DOHH2 (cell line): ENCODE results near the gene TCEAL8.

Source experiments
- H3F3A ChIP-seq: fragments of 200-600 bp; sonication (generic), shearing (Covaris generic); 2 replicates; pipeline ENCODE4 v1.6.0; 2016; ENCODE audit warnings: antibody characterized with exemption, mild to moderate bottlenecking; ENCODE audit not compliant: control insufficient read depth, insufficient read depth
- H3K27ac ChIP-seq: fragments of 200-600 bp; sonication (generic); 2 replicates; pipeline ENCODE4 v1.5.1; 2014; ENCODE audit warnings: low read depth, mild to moderate bottlenecking, low read length, moderate library complexity
- H3K27me3 ChIP-seq: fragments of 200-600 bp; sonication (generic); 2 replicates; pipeline ENCODE4 v1.6.1; 2014; ENCODE audit warnings: mild to moderate bottlenecking, low read length, mixed read lengths; ENCODE audit not compliant: control insufficient read depth
- H3K36me3 ChIP-seq: fragments of 200-600 bp; sonication (generic); 2 replicates; pipeline ENCODE4 v1.6.1; 2014; ENCODE audit warnings: mild to moderate bottlenecking, low read length, moderate library complexity, mixed read lengths; ENCODE audit not compliant: control insufficient read depth
- H3K4me1 ChIP-seq: fragments of 200-600 bp; sonication (generic); 2 replicates; pipeline ENCODE4 v1.6.1; 2014; ENCODE audit warnings: mild to moderate bottlenecking, low read length, mixed read lengths; ENCODE audit not compliant: control insufficient read depth
- H3K4me2 ChIP-seq: fragments of 200-600 bp; sonication (generic); 2 replicates; pipeline ENCODE4 v1.6.0; 2014; ENCODE audit warnings: mild to moderate bottlenecking, low read length, moderate library complexity
- H3K4me3 ChIP-seq: fragments of 200-600 bp; sonication (generic); 2 replicates; pipeline ENCODE4 v1.5.1; 2014; ENCODE audit warnings: mild to moderate bottlenecking, low read length, mixed read lengths
- H3K79me2 ChIP-seq: fragments of 200-600 bp; sonication (generic); 2 replicates; pipeline ENCODE4 v1.6.1; 2014; ENCODE audit warnings: mild to moderate bottlenecking, low read length, mixed read lengths; ENCODE audit not compliant: control insufficient read depth
- H3K9me2 ChIP-seq: fragments of 200-600 bp; sonication (generic); replicated peaks from 2 replicates; pipeline ENCODE4 v1.6.1; 2014; ENCODE audit warnings: mild to moderate bottlenecking, low read length, mixed read lengths; ENCODE audit not compliant: control insufficient read depth
- H3K9me3 ChIP-seq: fragments of 200-600 bp; sonication (generic); 2 replicates; pipeline ENCODE4 v1.6.1; 2014; ENCODE audit warnings: antibody characterized with exemption, low read length, mixed read lengths; ENCODE audit not compliant: control insufficient read depth, insufficient read depth
- H4K20me1 ChIP-seq: fragments of 200-600 bp; sonication (generic); 2 replicates; pipeline ENCODE4 v1.6.0; 2014; ENCODE audit warnings: low read depth, mild to moderate bottlenecking, antibody characterized with exemption, low read length, moderate library complexity; ENCODE audit not compliant: control insufficient read depth, insufficient read depth
- CTCF ChIP-seq: fragments of 200-600 bp; sonication (generic); IDR thresholded peaks from one replicate; pipeline ENCODE4 v1.5.1; 2014; ENCODE audit warnings: antibody characterized with exemption, mild to moderate bottlenecking, low read depth, low read length; ENCODE audit not compliant: poor library complexity, severe bottlenecking
- EZH2phosphoT487 ChIP-seq: fragments of 200-600 bp; sonication (generic); IDR thresholded peaks from 2 replicates; pipeline ENCODE4 v1.6.1; 2017; ENCODE audit warnings: borderline replicate concordance, mild to moderate bottlenecking, antibody characterized with exemption, low read length, moderate library complexity, mixed read lengths

Gene TCEAL8

GRCh38 chrX:103279624-103280023 is 24.7 kb upstream of the TCEAL8 start:
- H4K20me1 ChIP-seq, result no peaks in the 10 kb centered on the region
- H3K9me3 ChIP-seq, result no peaks in the 10 kb centered on the region
- H3K27me3 ChIP-seq, result no peaks in the 10 kb centered on the region
- H3K27ac ChIP-seq, result no peak overlapping the region
- no peaks in the 10 kb centered on the region for H3K4me1 ChIP-seq
- TF ChIP-seq CTCF (no peak), EZH2phosphoT487 (no peak)
- H3K9me2 ChIP-seq, result no peaks in the 10 kb centered on the region
- H3F3A ChIP-seq, result no peaks in the 10 kb centered on the region
- no peak overlapping the region for H3K4me2 ChIP-seq
- no peaks in the 10 kb centered on the region for H3K79me2 ChIP-seq
- no peaks in the 10 kb centered on the region for H3K36me3 ChIP-seq
- H3K4me3 ChIP-seq, result no peak overlapping the region

GRCh38 chrX:103276581-103277002 is 21.6 kb upstream of the TCEAL8 start, which contains the start of gene TCEAL5:
Gene TCEAL5, minus strand, starts transcription at chrX:103276750. Its CDS starts 2,187 bp downstream, at chrX:103274563.
- no peaks in the 10 kb centered on the region for H3K9me3 ChIP-seq
- H3K4me2 ChIP-seq, result no peak within 1 kb of the TSS
- TF ChIP-seq CTCF (no peak), EZH2phosphoT487 (no peak)
- no peaks in the 10 kb centered on the region for H3K79me2 ChIP-seq
- H3F3A ChIP-seq, result no peaks in the 10 kb centered on the region
- H3K4me1 ChIP-seq, result no peaks in the 10 kb centered on the region
- H3K9me2 ChIP-seq, result no peaks in the 10 kb centered on the region
- H3K4me3 ChIP-seq, result no peak within 1 kb of the TSS
- H3K36me3 ChIP-seq, result no peaks in the 10 kb centered on the region
- H4K20me1 ChIP-seq, result no peaks in the 10 kb centered on the region
- no peak within 1 kb of the TSS for H3K27ac ChIP-seq
- H3K27me3 ChIP-seq, result no peaks in the 10 kb centered on the region

- Histone ChIP-seq H3K4me2 (no peak overlapping the region), H3K4me3 (no peak overlapping the region), H3K36me3 (no peaks in the 10 kb centered on the region), H3K9me3 (no peaks in the 10 kb centered on the region), H3K79me2 (no peaks in the 10 kb centered on the region), H3K4me1 (no peaks in the 10 kb centered on the region), H3K9me2 (no peaks in the 10 kb centered on the region), H3F3A (no peaks in the 10 kb centered on the region), H4K20me1 (no peaks in the 10 kb centered on the region), H3K27ac (no peak overlapping the region), H3K27me3 (no peaks in the 10 kb centered on the region)
- TF ChIP-seq CTCF (no peak), EZH2phosphoT487 (no peak)
Observed at GRCh38 chrX:103275947-103276567, 21.1 kb upstream of the TCEAL8 start.
